ENCODE measurements around the gene ARAP2. TPM values are rescaled to one million over a fixed set of nuclear protein-coding genes. Genes with fewer than 3 reads are reported as not detected.

Gene ARAP2
- total and polyA plus RNA-seq, 2 experiments from 2014 or later, result 5.9 to 22.7 TPM

- WGBS (ENCODE audit: low lambda C conversion rate, missing lambda C conversion rate), result 64% methylated on average over 3 of the region's 3 CpGs
- no peak overlapping the region for H3K4me2 ChIP-seq
- no peak for DNase-seq (ENCODE audit: low spot score)
- no peaks in the 10 kb centered on the region for H3K9me3 ChIP-seq (ENCODE audit: low read depth)
- H3K4me3 ChIP-seq, result no peak overlapping the region
- no peak overlapping the region for H2AFZ ChIP-seq
- no peaks in the 10 kb centered on the region for H4K20me1 ChIP-seq (ENCODE audit: insufficient read depth, poor library complexity, severe bottlenecking)
- H3K36me3 ChIP-seq (replicated peaks; ENCODE audit: insufficient read depth, low read depth), result no peaks in the 10 kb centered on the region
- no peaks in the 10 kb centered on the region for H3K79me2 ChIP-seq
- H3K27me3 ChIP-seq, result no peaks in the 10 kb centered on the region
- H3K9me2 ChIP-seq (replicated peaks; ENCODE audit: insufficient read depth), result no peaks in the 10 kb centered on the region
- no peaks in the 10 kb centered on the region for H3K4me1 ChIP-seq (ENCODE audit: insufficient read depth)
- H3K27ac ChIP-seq, result no peak overlapping the region
- no peak for TF ChIP-seq EZH2 (IDR thresholded peaks at IDR 0.05; ENCODE audit: borderline replicate concordance)
- TF ChIP-seq EZH2phosphoT487 (IDR thresholded peaks at IDR 0.05; ENCODE audit: low read depth, severe bottlenecking, unreplicated experiment), result no peak
- TF ChIP-seq CTCF (IDR thresholded peaks at IDR 0.05; ENCODE audit: poor library complexity), result no peak
Measured at GRCh38 chr4:36072529-36072928, 171.8 kb downstream of the ARAP2 start.

GRCh38 chr4:36067116-36067515 lies 177.2 kb downstream of the ARAP2 start:
- no peak for TF ChIP-seq CTCF (IDR thresholded peaks at IDR 0.05; ENCODE audit: poor library complexity)
- no peak for TF ChIP-seq EZH2 (IDR thresholded peaks at IDR 0.05; ENCODE audit: borderline replicate concordance)
- no peak for TF ChIP-seq EZH2phosphoT487 (IDR thresholded peaks at IDR 0.05; ENCODE audit: low read depth, severe bottlenecking, unreplicated experiment)
- Histone ChIP-seq H3K4me3 (no peak overlapping the region), H3K9me2 (replicated peaks; ENCODE audit: insufficient read depth) (no peaks in the 10 kb centered on the region), H3K79me2 (no peaks in the 10 kb centered on the region), H3K9me3 (ENCODE audit: low read depth) (no peaks in the 10 kb centered on the region), H2AFZ (no peak overlapping the region), H4K20me1 (ENCODE audit: insufficient read depth, poor library complexity, severe bottlenecking) (no peaks in the 10 kb centered on the region), H3K4me2 (no peak overlapping the region), H3K4me1 (ENCODE audit: insufficient read depth) (no peaks in the 10 kb centered on the region), H3K27ac (no peak overlapping the region), H3K27me3 (no peaks in the 10 kb centered on the region), H3K36me3 (replicated peaks; ENCODE audit: insufficient read depth, low read depth) (no peaks in the 10 kb centered on the region)
- whole genome bisulfite sequencing (ENCODE audit: low lambda C conversion rate, missing lambda C conversion rate), result 60% methylated on average over 2 of the region's 2 CpGs
- no peak for DNase-seq (ENCODE audit: low spot score)

- H3K9me2 ChIP-seq (replicated peaks; ENCODE audit: insufficient read depth), result no peaks in the 10 kb centered on the region
- no peaks in the 10 kb centered on the region for H3K27me3 ChIP-seq
- H3K4me3 ChIP-seq, result no peak overlapping the region
- H3K4me2 ChIP-seq, result no peak overlapping the region
- no peak overlapping the region for H3K27ac ChIP-seq
- no peaks in the 10 kb centered on the region for H3K9me3 ChIP-seq (ENCODE audit: low read depth)
- no peaks in the 10 kb centered on the region for H3K36me3 ChIP-seq (replicated peaks; ENCODE audit: insufficient read depth, low read depth)
- no peaks in the 10 kb centered on the region for H3K4me1 ChIP-seq (ENCODE audit: insufficient read depth)
- no peaks in the 10 kb centered on the region for H4K20me1 ChIP-seq (ENCODE audit: insufficient read depth, poor library complexity, severe bottlenecking)
- no peak overlapping the region for H2AFZ ChIP-seq
- TF ChIP-seq EZH2 (IDR thresholded peaks at IDR 0.05; ENCODE audit: borderline replicate concordance) (no peak), CTCF (IDR thresholded peaks at IDR 0.05; ENCODE audit: poor library complexity) (no peak), EZH2phosphoT487 (IDR thresholded peaks at IDR 0.05; ENCODE audit: low read depth, severe bottlenecking, unreplicated experiment) (no peak)
- no peaks in the 10 kb centered on the region for H3K79me2 ChIP-seq
- WGBS (ENCODE audit: low lambda C conversion rate, missing lambda C conversion rate), result 73% methylated on average over 1 of the region's 1 CpG
- no peak for DNase-seq (ENCODE audit: low spot score)
Measured at GRCh38 chr4:36065274-36065871, 178.9 kb downstream of the ARAP2 start.

GRCh38 chr4:36064117-36064516 lies 180.2 kb downstream of the ARAP2 start:
- DNase-seq (ENCODE audit: low spot score), result no peak
- no peak overlapping the region for H3K27ac ChIP-seq
- no peak overlapping the region for H2AFZ ChIP-seq
- no peaks in the 10 kb centered on the region for H3K79me2 ChIP-seq
- TF ChIP-seq EZH2phosphoT487 (IDR thresholded peaks at IDR 0.05; ENCODE audit: low read depth, severe bottlenecking, unreplicated experiment), result no peak
- no peaks in the 10 kb centered on the region for H3K4me1 ChIP-seq (ENCODE audit: insufficient read depth)
- no peak overlapping the region for H3K4me3 ChIP-seq
- no peaks in the 10 kb centered on the region for H3K27me3 ChIP-seq
- H3K4me2 ChIP-seq, result no peak overlapping the region
- no peaks in the 10 kb centered on the region for H3K36me3 ChIP-seq (replicated peaks; ENCODE audit: insufficient read depth, low read depth)
- no peaks in the 10 kb centered on the region for H4K20me1 ChIP-seq (ENCODE audit: insufficient read depth, poor library complexity, severe bottlenecking)
- no peaks in the 10 kb centered on the region for H3K9me3 ChIP-seq (ENCODE audit: low read depth)
- no peaks in the 10 kb centered on the region for H3K9me2 ChIP-seq (replicated peaks; ENCODE audit: insufficient read depth)
